ENCODE results near the gene SPSB2. TPM values are rescaled to one million over a fixed set of nuclear protein-coding genes. Genes with fewer than 3 reads are reported as not detected.

SPSB2 gene
- total RNA-seq, 4 donors from 2014 or later: 9.4 to 12.7 (median 11.8) TPM

DNA sequence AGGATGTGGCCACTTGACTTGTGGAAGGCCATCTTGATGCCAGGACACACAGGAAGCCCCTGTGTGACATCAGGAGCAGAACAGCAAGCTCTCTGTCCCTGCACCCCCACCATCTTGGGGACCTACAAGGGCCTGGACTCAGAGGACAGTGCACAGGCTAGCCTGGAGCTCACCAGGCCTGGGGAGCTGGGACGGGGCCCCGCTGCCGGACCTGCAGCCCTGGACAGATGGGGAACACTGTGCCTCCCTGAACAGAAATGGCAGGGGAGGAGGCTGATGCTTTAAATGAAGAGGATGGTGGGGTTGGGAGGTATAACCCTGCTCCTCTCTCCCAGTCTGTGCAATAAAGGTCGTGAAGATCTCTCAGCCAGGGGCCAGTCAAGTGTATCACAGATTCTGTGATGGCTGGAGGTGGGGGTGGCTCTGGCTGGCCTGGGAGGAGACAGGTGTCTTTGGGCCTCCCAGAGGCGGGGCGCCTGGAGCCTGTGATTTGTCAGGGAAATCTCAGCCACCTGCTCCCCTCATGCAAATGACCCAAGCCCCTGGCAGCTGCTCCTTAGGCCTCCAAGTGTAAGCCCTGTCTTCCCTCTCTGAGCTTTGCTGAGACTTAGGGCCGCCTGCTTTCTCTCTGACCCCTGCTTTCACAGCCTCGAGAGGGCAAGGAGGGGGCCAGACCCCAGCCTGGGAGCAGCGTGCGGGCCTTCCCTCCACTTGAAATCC, 33.5 kb downstream of the SPSB2 start:
- 61 to 74% methylated on average over 9 to 10 of the region's 10 CpGs for WGBS, 2 donors
- no peak for DNase-seq (ENCODE audit: low spot score in 2 of 2)
- Histone ChIP-seq H3K4me1 (no peaks in the 10 kb centered on the region), H3K4me3 (no peak overlapping the region), H3K27ac (no peak overlapping the region), H3K27me3 (no peaks in the 10 kb centered on the region), H3K9me3 (no peaks in the 10 kb centered on the region), H3K36me3 (peaks cover 0 to 87% (median 0%) of the 10 kb centered on the region in 3 donors)
- TF ChIP-seq EP300 (IDR thresholded peaks at IDR 0.05) (no peak), POLR2A (IDR thresholded peaks at IDR 0.05) (no peak), CTCF (IDR thresholded peaks at IDR 0.05) (no peak)

DNA sequence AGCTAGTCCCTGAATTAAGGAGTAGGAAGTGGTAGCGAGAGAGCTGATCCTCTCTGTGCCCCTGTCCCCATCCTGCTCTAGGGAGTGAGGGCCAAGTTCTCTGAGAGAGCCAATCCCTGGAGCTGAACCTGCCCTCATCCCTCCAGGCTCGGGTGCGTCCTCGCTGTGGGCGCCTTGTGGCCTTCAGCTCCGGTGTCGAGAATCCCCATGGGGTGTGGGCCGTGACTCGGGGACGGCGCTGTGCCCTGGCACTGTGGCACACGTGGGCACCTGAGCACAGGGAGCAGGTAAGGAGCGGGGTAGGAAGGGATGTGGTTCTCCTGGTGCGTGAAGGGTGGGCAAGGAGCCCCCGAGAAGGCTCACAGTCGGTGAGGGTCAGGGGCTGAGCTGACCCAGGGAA, 34.2 kb downstream of the SPSB2 start:
- H3K36me3 ChIP-seq: peaks cover 0 to 87% (median 0%) of the 10 kb centered on the region in 3 donors

GRCh38 chr12:6837370-6838060, 35.6 kb downstream of the SPSB2 start:
- H3K36me3 ChIP-seq: peaks cover 0 to 87% (median 0%) of the 10 kb centered on the region in 3 donors
- no peak for DNase-seq (ENCODE audit: low spot score in 2 of 2)
- WGBS, 2 donors: 85 to 88% methylated on average over 20 to 26 of the region's 26 CpGs
- no peaks in the 10 kb centered on the region for H3K9me3 ChIP-seq
- no peaks in the 10 kb centered on the region for H3K4me1 ChIP-seq
- no peaks in the 10 kb centered on the region for H3K27me3 ChIP-seq
- no peak for TF ChIP-seq CTCF (IDR thresholded peaks at IDR 0.05)
- TF ChIP-seq POLR2A (IDR thresholded peaks at IDR 0.05): no peak
- no peak for TF ChIP-seq EP300 (IDR thresholded peaks at IDR 0.05)
- no peak overlapping the region for H3K4me3 ChIP-seq
- H3K27ac ChIP-seq: no peak overlapping the region

More for the DNA sequence above, 34.2 kb downstream of the SPSB2 start:
- Histone ChIP-seq H3K4me3 (no peak overlapping the region), H3K4me1 (no peaks in the 10 kb centered on the region), H3K9me3 (no peaks in the 10 kb centered on the region), H3K27ac (no peak overlapping the region), H3K27me3 (no peaks in the 10 kb centered on the region)
- no peak for DNase-seq (ENCODE audit: low spot score in 2 of 2)
- 91 to 93% methylated on average over 15 to 16 of the region's 16 CpGs for WGBS, 2 donors
- TF ChIP-seq POLR2A (IDR thresholded peaks at IDR 0.05): no peak
- no peak for TF ChIP-seq EP300 (IDR thresholded peaks at IDR 0.05)
- TF ChIP-seq CTCF (IDR thresholded peaks at IDR 0.05): no peak

DNA sequence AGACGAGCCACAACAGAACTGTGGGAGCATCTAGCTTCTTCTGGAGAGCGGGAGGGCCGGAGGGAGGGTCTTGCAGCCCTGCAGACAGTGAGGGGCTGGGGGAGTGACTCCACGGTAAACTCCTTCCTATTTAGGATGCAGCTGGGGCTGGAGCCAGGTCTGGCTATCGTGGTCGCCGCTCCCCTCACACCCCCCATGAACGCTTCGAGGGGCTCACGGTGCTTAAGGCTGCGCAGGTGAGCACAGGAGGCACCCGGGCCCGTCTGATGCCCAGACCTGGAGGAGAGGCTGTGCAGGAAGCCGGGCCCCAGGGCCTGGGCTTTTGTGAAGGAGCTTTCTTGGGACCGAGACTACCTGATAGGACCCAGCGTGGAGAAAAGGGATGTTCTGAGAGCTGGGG, 36.3 kb downstream of the SPSB2 start:
- H3K36me3 ChIP-seq: peaks cover 0 to 87% (median 0%) of the 10 kb centered on the region in 3 donors
- no peak for TF ChIP-seq EP300 (IDR thresholded peaks at IDR 0.05)
- TF ChIP-seq POLR2A (IDR thresholded peaks at IDR 0.05): no peak
- TF ChIP-seq CTCF (IDR thresholded peaks at IDR 0.05): no peak
- H3K4me3 ChIP-seq: no peak overlapping the region
- H3K27me3 ChIP-seq: no peaks in the 10 kb centered on the region
- 84 to 91% methylated on average over 7 to 9 of the region's 16 CpGs for WGBS, 2 donors
- no peaks in the 10 kb centered on the region for H3K9me3 ChIP-seq
- DNase-seq (ENCODE audit: low spot score in 2 of 2): no peak
- no peak overlapping the region for H3K27ac ChIP-seq
- H3K4me1 ChIP-seq: no peaks in the 10 kb centered on the region

DNA sequence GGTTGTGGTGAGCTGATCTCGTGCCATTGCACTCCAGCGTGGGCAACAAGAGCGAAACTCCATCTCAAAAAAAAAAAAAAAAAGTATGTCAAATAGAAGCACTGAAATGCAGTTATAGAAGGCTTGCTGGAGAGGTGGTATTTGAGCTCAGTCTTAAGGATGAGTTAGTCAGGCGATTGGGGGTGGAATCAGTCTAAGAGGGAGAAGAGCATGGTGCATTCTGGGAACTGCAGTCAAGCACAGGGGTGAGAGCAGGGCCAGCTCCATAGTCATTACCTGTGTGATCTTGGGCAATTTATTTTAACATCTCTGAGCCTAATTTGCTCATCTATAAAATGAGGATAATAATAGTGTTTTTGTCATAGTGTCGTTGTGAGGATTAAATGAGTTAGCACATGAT, 38.2 kb downstream of the SPSB2 start:
- H3K4me3 ChIP-seq: no peak overlapping the region
- whole genome bisulfite sequencing, 2 donors: 79 to 83% methylated on average over 5 of the region's 5 CpGs
- peaks cover 0 to 1% (median under 1%) of the 10 kb centered on the region in 4 donors for H3K4me1 ChIP-seq
- no peaks in the 10 kb centered on the region for H3K27me3 ChIP-seq
- TF ChIP-seq CTCF (IDR thresholded peaks at IDR 0.05): no peak
- no peak for TF ChIP-seq EP300 (IDR thresholded peaks at IDR 0.05)
- TF ChIP-seq POLR2A (IDR thresholded peaks at IDR 0.05): no peak
- H3K27ac ChIP-seq: no peak overlapping the region
- H3K9me3 ChIP-seq: no peaks in the 10 kb centered on the region
- H3K36me3 ChIP-seq: peaks cover 0 to 87% (median 0%) of the 10 kb centered on the region in 3 donors
- no peak for DNase-seq (ENCODE audit: low spot score in 2 of 2)

Measured in tibial nerve (tissue), 4 donors.